GM12878 (cell line): ENCODE measurements around the gene TDRD15. TPM values are rescaled to one million over a fixed set of nuclear protein-coding genes. Genes with fewer than 3 reads are reported as not detected.

ENCODE experiments used
- ATAC-seq: fragments of 200-7000 bp; cut with Tn5 transposase; 3 replicates; pipeline ENCODE4 v1.9.1; 2020; ENCODE audit warnings: mild to moderate bottlenecking, moderate library complexity
- BruUV-seq: library from RNA; stranded (reverse); fragments of 400-500 nt; replicated peaks from 2 replicates; lab custom pipeline; 2021; lab: Mats Ljungman, UMichigan
- CTCF ChIA-PET: fragments of 300-600 bp; sonication (Branson Sonifier 250); formaldehyde crosslinking; extraction: SDS; loops from one replicate; lab custom pipeline; 2021; ENCODE audit warnings: inconsistent platforms; lab: Yijun Ruan, JAX
- POLR2A ChIA-PET: fragments of 350-600 bp; formaldehyde crosslinking; extraction: SDS; loops from one replicate; lab custom pipeline; 2021; ENCODE audit warnings: inconsistent platforms; lab: Charles Lee
- RAD21 ChIA-PET: fragments of 300-600 bp; sonication (Branson Sonifier 250); formaldehyde crosslinking; loops from one replicate; lab custom pipeline; 2023; ENCODE audit warnings: antibody characterized with exemption; ENCODE audit not compliant: unreplicated experiment; lab: Charles Lee
- SMC1A ChIA-PET: fragments of 300-600 bp; sonication (Branson Sonifier 250); formaldehyde crosslinking; loops from one replicate; lab custom pipeline; 2023; ENCODE audit not compliant: unreplicated experiment, uncharacterized antibody; lab: Charles Lee
- DNase-seq: peaks from one replicate; pipeline ENCODE4 v3.0.0-alpha.2; 2011; ENCODE audit warnings: low read depth, low spot score
- FAIRE-seq: peaks from 3 replicates; lab custom pipeline; 2011; peaks lifted over from hg19 to GRCh38; lab: Jason Lieb, UNC
- H2AFZ ChIP-seq: 2 replicates; pipeline ENCODE4 v1.6.0; 2011; ENCODE audit warnings: low read depth, low read length, control low read depth; ENCODE audit not compliant: control insufficient read depth
- H3K27ac ChIP-seq: 2 replicates; pipeline ENCODE4 v1.5.1; 2011; ENCODE audit warnings: control low read depth; ENCODE audit not compliant: control insufficient read depth, insufficient read depth
- H3K27me3 ChIP-seq, 2 experiments: replicated peaks in 1 of 2; 2 replicates each; pipeline versions ENCODE4 v1.6.0 to v1.6.1; 2011; ENCODE audit warnings: low read length in 1 of 2; ENCODE audit not compliant: control insufficient read depth in 2 of 2, insufficient read depth in 2 of 2
- H3K36me3 ChIP-seq, 2 experiments: 2 replicates each; pipeline ENCODE4 v1.5.1; 2011; ENCODE audit warnings: low read length in 1 of 2; ENCODE audit not compliant: control insufficient read depth in 2 of 2, insufficient read depth in 2 of 2
- H3K4me1 ChIP-seq: 2 replicates; pipeline ENCODE4 v1.6.1; 2011; ENCODE audit warnings: mild to moderate bottlenecking, low read length, moderate library complexity, mixed read lengths; ENCODE audit not compliant: control insufficient read depth, insufficient read depth
- H3K4me2 ChIP-seq: 2 replicates; pipeline ENCODE4 v1.6.0; 2011; ENCODE audit warnings: control low read depth; ENCODE audit not compliant: control insufficient read depth, insufficient read depth
- H3K4me3 ChIP-seq: fragments of 200-600 bp; sonication (generic); 2 replicates; pipeline ENCODE4 v1.5.1; 2016
- H3K79me2 ChIP-seq: 2 replicates; pipeline ENCODE4 v1.6.0; 2011; ENCODE audit warnings: low read length; ENCODE audit not compliant: control insufficient read depth, insufficient read depth
- H3K9ac ChIP-seq: 2 replicates; pipeline ENCODE4 v1.8.0; 2011; ENCODE audit warnings: low read length, control low read depth, mixed read lengths; ENCODE audit not compliant: control insufficient read depth, insufficient read depth
- H3K9me3 ChIP-seq: replicated peaks from 3 replicates; pipeline ENCODE4 v1.5.1; 2011; ENCODE audit warnings: mild to moderate bottlenecking, low read length; ENCODE audit not compliant: control insufficient read depth, insufficient read depth
- H4K20me1 ChIP-seq: 2 replicates; pipeline ENCODE4 v1.6.0; 2011; ENCODE audit not compliant: control insufficient read depth, insufficient read depth
- BACH1 ChIP-seq: fragments of 450-650 bp; IDR thresholded peaks from 2 replicates; pipeline ENCODE4 v1.6.1; 2017; ENCODE audit warnings: mild to moderate bottlenecking, borderline replicate concordance
- CREM ChIP-seq: IDR thresholded peaks from 2 replicates; pipeline ENCODE4 v1.6.1; 2014; ENCODE audit warnings: antibody characterized with exemption, low read depth
- CTCF ChIP-seq, 3 experiments: IDR thresholded peaks in 2 of 3; conservative IDR thresholded peaks in 1 of 3; 2 replicates each; pipeline ENCODE4 v1.5.1; 2011; ENCODE audit warnings: low read depth in 3 of 3, low read length in 3 of 3, mild to moderate bottlenecking in 3 of 3, control low read depth in 2 of 3, moderate library complexity in 2 of 3, inconsistent platforms in 1 of 3, mixed read lengths in 1 of 3; ENCODE audit not compliant: control insufficient read depth in 2 of 3, insufficient read depth in 1 of 3; ENCODE audit errors: extremely low read depth in 1 of 3
- EGR1 ChIP-seq, 2 experiments: IDR thresholded peaks; 1 replicate in 1 of 2; 2 replicates in 1 of 2; pipeline ENCODE4 v1.6.1; 2011 to 2012; ENCODE audit warnings: low read depth in 2 of 2, low read length in 2 of 2, borderline replicate concordance in 1 of 2, mild to moderate bottlenecking in 1 of 2, moderate library complexity in 1 of 2
- GABPA ChIP-seq: IDR thresholded peaks from 2 replicates; pipeline ENCODE4 v1.6.1; 2014; ENCODE audit warnings: antibody characterized with exemption, low read depth, mild to moderate bottlenecking, inconsistent platforms
- MLLT1 ChIP-seq: fragments of 450-650 bp; IDR thresholded peaks from 2 replicates; pipeline ENCODE4 v1.6.1; 2016; ENCODE audit warnings: mild to moderate bottlenecking
- MTA2 ChIP-seq: fragments of 450-650 bp; IDR thresholded peaks from 2 replicates; pipeline ENCODE4 v1.6.1; 2016; ENCODE audit warnings: low read depth, mild to moderate bottlenecking, moderate library complexity
- MTA3 ChIP-seq: IDR thresholded peaks from 2 replicates; pipeline ENCODE4 v1.6.1; 2012; ENCODE audit warnings: low read length, inconsistent platforms, borderline replicate concordance
- MYB ChIP-seq: fragments of 150-350 bp; IDR thresholded peaks from 2 replicates; pipeline ENCODE4 v1.6.1; 2014; ENCODE audit warnings: mild to moderate bottlenecking, low read depth, low read length, borderline replicate concordance
- MYC ChIP-seq: IDR thresholded peaks from 2 replicates; pipeline ENCODE4 v1.6.1; 2011; ENCODE audit warnings: mild to moderate bottlenecking, low read length, moderate library complexity, inconsistent platforms; ENCODE audit not compliant: insufficient read depth, insufficient replicate concordance, insufficient read length, severe bottlenecking
- RUNX3 ChIP-seq: IDR thresholded peaks from 2 replicates; pipeline ENCODE4 v1.6.1; 2012; ENCODE audit warnings: low read length, inconsistent platforms
- SIX5 ChIP-seq: IDR thresholded peaks from 2 replicates; pipeline ENCODE4 v1.6.1; 2011; ENCODE audit warnings: mild to moderate bottlenecking, low read depth, low read length, moderate library complexity; ENCODE audit not compliant: severe bottlenecking
- SREBF1 ChIP-seq: IDR thresholded peaks from 2 replicates; pipeline ENCODE4 v1.6.1; 2012; ENCODE audit warnings: mild to moderate bottlenecking, low read length
- USF1 ChIP-seq: IDR thresholded peaks from 2 replicates; pipeline ENCODE4 v1.6.1; 2011; ENCODE audit warnings: borderline replicate concordance, low read depth, mild to moderate bottlenecking, moderate library complexity, mixed read lengths, low read length; ENCODE audit not compliant: insufficient read depth; ENCODE audit errors: extremely low read length
- WGBS: methylation state at CpG from one replicate; pipeline ENCODE4 v1.1.6; 2016; ENCODE audit warnings: low lambda C conversion rate; ENCODE audit not compliant: insufficient replicate concordance, insufficient coverage; ENCODE audit errors: missing lambda C conversion rate; 5-methylcytosine and 5-hydroxymethylcytosine counted together
- in situ Hi-C: fragments of 300-500 bp; cut with MboI; formaldehyde crosslinking; loops from 9 replicates; pipeline ENCODE4 v1.14.3; 2018; ENCODE audit warnings: mixed read lengths
- intact Hi-C: fragments of 100-400 bp; cut with micrococcal nuclease; formaldehyde crosslinking; loops from one replicate; pipeline ENCODE4 v1.14.2; 2022; ENCODE audit not compliant: unreplicated experiment
- polyA plus RNA-seq, 11 experiments: library from polyadenylated mRNA; depleted of rRNA in 4 of 11; unstranded in 6 of 11; stranded (reverse) in 5 of 11; fragments of >200 nt; fragmentation: Nextera tagmentation in 4 of 11; fragmentation: Illumina TruSeq in 1 of 11; extraction: Ambion mirVana in 4 of 11; extraction: Trizol in 1 of 11; gene quantifications; 1 replicate in 1 of 11; 2 replicates in 10 of 11; pipeline versions ENCODE4 v1.2.1 to v1.2.3, GENCODE V29; 2011 to 2016; ENCODE audit warnings: inconsistent platforms in 2 of 11, missing spikeins in 2 of 11, low read depth in 1 of 11
- total RNA-seq, 4 experiments: library from RNA; depleted of rRNA in 3 of 4; stranded (reverse); fragments of >200 nt in 3 of 4; fragmentation: Illumina TruSeq in 1 of 4; extraction: Trizol in 1 of 4; gene quantifications; 2 replicates each; pipeline versions ENCODE4 v1.2.1 to v1.2.3, GENCODE V29; 2013 to 2021

The TDRD15 gene
- total and polyA plus RNA-seq, 10 of the 15 experiments (the other 5 are each of a cell fraction or from before 2014, with no cell fraction given) = not detected

- no peak for ATAC-seq
- Histone ChIP-seq H3K27me3 (no peaks in the 10 kb centered on the region), H4K20me1 (no peaks in the 10 kb centered on the region), H3K36me3 (no peaks in the 10 kb centered on the region), H3K9me3 (no peaks in the 10 kb centered on the region), H2AFZ (no peak overlapping the region), H3K9ac (no peak overlapping the region), H3K79me2 (no peaks in the 10 kb centered on the region), H3K4me1 (no peaks in the 10 kb centered on the region), H3K4me3 (no peak overlapping the region), H3K27ac (no peak overlapping the region), H3K4me2 (no peak overlapping the region)
- WGBS = 18% methylated on average over 5 of the region's 5 CpGs
- TF ChIP-seq GABPA (no peak), RUNX3 (no peak), SIX5 (no peak)
- DNase-seq = no peak
- in situ Hi-C loops = no loop called here
- POLR2A ChIA-PET = no interaction called here
- CTCF ChIA-PET = no interaction called here
- SMC1A ChIA-PET = no interaction called here
- RAD21 ChIA-PET = no interaction called here
- intact Hi-C loops = no loop called here
- FAIRE-seq = no peak
- no TSS peak for BruUV-seq
Measured at GRCh38 chr2:21131861-21132260, 8.1 kb downstream of the TDRD15 start.

- DNase-seq (no peak), ATAC-seq (no peak), FAIRE-seq (no peak)
- Histone ChIP-seq H3K4me2 (no peak overlapping the region), H3K79me2 (no peaks in the 10 kb centered on the region), H3K4me3 (no peak overlapping the region), H3K9me3 (no peaks in the 10 kb centered on the region), H2AFZ (no peak overlapping the region), H3K4me1 (no peaks in the 10 kb centered on the region), H3K9ac (no peak overlapping the region), H4K20me1 (no peaks in the 10 kb centered on the region), H3K27me3 (no peaks in the 10 kb centered on the region), H3K27ac (no peak overlapping the region), H3K36me3 (no peaks in the 10 kb centered on the region)
- POLR2A ChIA-PET = no interaction called here
- 0% methylated on average over 2 of the region's 2 CpGs for WGBS
- intact Hi-C loops (no loop called here), in situ Hi-C loops (no loop called here)
- SMC1A ChIA-PET = no interaction called here
- CTCF ChIA-PET = no interaction called here
- BruUV-seq = no TSS peak
- RAD21 ChIA-PET = no interaction called here
- TF ChIP-seq CTCF (IDR thresholded peaks at IDR 0.05 in 2 of 3, conservative IDR thresholded peaks at IDR 0.05 in 1 of 3; ENCODE audit: control insufficient read depth in 2 of 3, extremely low read depth in 1 of 3, insufficient read depth in 1 of 3, low read depth in 3 of 3, low read length in 3 of 3) (no peak), MLLT1 (no peak), SREBF1 (no peak), MTA2 (no peak), BACH1 (no peak), MTA3 (no peak), CREM (no peak), EGR1 (IDR thresholded peaks at IDR 0.05; ENCODE audit: borderline replicate concordance in 1 of 2, low read depth in 2 of 2, low read length in 2 of 2) (no peak), MYB (no peak), USF1 (no peak), MYC (no peak)
Measured at GRCh38 chr2:21135585-21135984, 11.8 kb downstream of the TDRD15 start.
